HG03045 (cell line): ENCODE data around the gene TMEM125.

Experiments
- ATAC-seq: cut with Tn5 transposase; IDR thresholded peaks from one replicate; pipeline ENCODE4 v1.9.1; 2021; ENCODE audit warnings: mild to moderate bottlenecking, moderate library complexity; ENCODE audit not compliant: unreplicated experiment

TMEM125 gene

GRCh38 chr1:43246466-43247213 lies 23.1 kb upstream of the TMEM125 start:
- no peak for ATAC-seq

- no peak for ATAC-seq
Measured at GRCh38 chr1:43247256-43247921, 22.4 kb upstream of the TMEM125 start.

DNA sequence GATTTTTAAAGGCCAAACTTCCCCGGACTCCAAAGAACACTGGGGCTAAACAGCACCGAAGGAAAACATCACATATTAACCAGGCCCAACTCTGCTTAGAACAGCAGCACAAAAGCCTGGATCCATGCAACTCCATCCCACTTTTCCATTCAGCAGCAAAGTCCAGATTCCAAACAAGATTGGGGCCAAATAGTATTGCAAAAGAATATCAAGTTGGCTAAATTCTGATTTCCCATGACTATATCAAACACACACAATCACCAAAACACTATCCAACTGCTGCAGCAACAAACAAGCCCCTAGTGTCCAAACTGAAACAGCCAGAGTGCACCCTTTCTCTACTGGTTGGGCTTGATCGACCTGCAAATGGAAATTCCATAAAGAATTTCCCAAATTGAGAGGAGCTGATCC lies 19.4 kb upstream of the TMEM125 start:
- ATAC-seq, result no peak

GRCh38 chr1:43251024-43251423 lies 18.8 kb upstream of the TMEM125 start:
- ATAC-seq, result no peak

- ATAC-seq, result no peak
Measured at GRCh38 chr1:43252225-43252624, 17.6 kb upstream of the TMEM125 start.

- ATAC-seq, result no peak
Measured at GRCh38 chr1:43253173-43253572, 16.6 kb upstream of the TMEM125 start.

DNA sequence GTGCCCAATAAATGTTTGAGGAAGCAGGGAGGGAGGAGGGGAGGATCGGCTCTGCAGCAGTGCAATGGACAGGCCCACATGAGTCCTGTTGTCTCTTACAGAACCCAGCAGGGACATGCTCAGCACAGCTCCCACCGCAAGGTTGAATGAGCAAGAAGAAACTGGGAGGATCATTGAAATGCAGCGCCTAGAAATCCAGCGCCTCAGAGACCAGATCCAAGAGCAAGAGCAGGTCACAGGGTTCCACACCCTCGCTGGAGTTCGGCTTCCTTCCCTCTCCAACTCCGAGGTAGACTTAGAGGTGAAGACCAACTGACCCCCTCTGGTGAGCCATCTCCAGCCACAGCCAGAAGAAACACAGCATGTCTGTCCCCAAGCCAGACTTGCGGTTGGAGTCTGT lies 15.9 kb upstream of the TMEM125 start:
- ATAC-seq, result no peak

DNA sequence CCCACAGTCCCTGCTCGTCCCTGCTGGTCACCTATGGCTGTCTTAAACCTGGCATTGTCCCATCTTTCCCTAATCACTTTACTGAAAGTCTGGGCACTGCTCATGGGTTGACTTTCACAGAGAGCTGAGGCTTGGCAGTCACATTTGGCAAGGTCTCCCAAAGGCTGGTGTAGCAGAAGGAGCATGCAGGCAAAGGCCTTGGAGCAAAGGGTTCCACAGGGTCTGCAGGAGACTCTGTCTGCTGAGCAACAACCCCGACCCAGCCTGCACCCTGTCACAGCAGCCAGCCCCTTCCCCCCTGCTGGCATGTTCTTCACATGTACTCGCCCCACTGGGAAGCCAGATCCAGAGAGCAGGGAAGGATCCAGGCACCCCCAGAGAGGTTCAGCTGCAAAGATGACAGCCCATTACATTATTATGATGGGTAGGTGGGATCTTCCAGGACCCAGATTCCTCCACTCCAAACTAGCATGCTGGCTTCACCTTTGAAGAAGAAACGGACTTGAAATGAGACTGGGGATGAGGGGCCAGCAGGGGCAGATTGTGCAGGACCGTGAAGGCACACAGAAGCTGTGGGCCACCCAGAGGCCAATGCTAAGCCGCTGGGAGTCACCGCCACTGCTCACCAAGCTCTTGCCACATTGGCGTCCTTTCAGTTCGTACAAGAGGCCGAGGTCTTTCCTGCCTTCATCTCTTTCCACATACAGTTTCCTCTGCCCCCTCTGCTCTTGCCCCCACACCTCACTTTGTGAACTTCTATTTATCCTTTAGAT lies 14.2 kb upstream of the TMEM125 start:
- no peak for ATAC-seq

GRCh38 chr1:43256675-43257570 lies 12.9 kb upstream of the TMEM125 start:
- ATAC-seq, result no peak

DNA sequence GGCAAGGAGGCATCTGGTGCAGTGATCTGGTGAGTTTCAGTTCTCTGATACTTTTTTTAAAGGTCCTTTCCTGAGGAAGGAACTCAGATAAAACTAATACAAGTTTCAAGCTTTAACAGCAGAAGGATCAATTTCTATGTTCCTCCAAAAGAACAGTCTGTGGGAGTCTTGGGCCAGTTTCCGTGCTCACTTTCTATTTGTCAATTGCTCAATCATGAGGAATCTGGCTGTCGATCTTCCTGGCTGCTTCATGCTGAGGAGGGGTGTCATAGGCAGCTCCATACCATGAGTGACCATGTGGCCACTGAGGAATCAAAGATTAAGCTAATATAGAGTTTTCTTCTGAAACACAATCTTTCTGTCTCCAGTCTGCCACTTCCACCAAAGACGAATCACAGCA lies 11.4 kb upstream of the TMEM125 start:
- no peak for ATAC-seq

- ATAC-seq, result no peak
Measured at GRCh38 chr1:43265431-43265830, 4.4 kb upstream of the TMEM125 start.

DNA sequence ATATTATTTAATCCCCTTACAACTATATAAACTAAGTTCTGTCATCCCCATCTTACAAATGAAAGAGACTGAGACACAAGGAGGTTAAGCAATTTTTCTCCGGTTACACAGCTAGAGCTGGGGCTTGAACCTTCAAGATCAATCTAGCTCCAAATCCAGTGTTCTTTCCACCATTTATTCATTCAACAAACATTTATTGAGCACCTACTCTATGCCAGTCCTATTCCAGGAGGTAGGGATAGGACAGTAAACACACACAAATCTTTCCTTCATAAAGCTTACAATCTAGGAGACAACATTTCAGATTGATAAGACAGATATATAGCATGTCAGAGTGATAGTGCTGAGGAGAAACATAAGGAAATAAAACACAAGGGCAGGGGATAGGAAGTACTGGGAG lies 2.9 kb upstream of the TMEM125 start:
- no peak for ATAC-seq

DNA sequence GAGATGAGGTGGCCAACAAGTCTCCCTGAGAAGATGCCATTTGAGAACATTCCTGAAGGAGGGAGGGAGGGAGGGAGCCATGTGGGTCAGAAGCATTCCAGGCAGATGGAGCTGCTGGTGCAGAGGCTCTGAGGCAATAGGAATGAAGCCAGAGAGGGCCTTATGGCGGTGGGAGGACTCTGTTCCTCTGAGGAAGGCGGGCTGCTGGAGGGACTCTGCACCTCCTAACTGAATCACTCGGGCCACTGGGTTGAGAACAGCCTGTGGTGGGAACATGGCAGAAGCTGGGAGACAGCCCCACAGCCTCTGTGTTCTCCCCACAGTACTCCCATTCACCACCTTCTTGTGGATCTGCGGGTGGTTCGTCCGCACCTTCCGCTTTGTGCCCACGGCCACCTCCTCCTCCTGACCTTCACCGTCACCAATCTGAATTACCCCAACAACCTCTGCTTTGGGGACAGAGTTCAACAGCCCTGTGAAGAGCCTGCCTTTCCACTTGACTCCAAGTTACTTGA lies 2.4 kb upstream of the TMEM125 start:
- no peak for ATAC-seq

- no peak for ATAC-seq
Measured at GRCh38 chr1:43267818-43268425, 1.9 kb upstream of the TMEM125 start.

DNA sequence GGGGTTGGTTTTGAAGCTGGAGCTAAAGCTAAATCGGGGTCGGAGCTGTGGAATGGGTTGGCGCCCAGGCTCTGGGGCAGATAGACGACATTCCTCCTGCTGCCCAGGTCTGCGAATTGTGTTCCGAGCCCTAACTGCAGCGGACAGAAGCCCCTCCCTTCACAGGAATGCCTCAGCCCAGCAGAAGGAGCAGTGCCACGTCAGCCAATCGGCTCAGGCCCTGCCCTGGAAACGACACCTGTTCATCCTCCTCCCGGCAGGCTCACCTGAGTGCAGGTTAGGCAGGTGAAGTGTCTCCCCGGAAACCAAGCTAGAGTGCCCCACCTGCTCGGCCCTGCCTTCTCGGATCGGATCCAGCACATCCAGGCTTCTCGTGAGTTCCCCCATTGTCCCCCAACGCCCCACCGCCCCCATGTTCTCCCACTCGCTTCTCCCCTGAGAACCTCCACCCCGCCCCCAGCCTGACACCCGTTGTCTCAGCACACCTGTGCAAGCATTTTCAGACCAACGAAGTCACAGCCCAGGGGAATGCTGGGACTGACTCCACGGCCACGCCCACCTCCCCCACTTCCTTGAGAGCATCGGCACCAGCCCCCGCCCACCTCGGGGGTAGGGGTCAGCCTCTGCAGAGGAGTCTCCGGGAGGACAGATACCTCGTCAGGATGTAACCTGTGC lies 775 bp downstream of the TMEM125 start:
- ATAC-seq, result no peak

DNA sequence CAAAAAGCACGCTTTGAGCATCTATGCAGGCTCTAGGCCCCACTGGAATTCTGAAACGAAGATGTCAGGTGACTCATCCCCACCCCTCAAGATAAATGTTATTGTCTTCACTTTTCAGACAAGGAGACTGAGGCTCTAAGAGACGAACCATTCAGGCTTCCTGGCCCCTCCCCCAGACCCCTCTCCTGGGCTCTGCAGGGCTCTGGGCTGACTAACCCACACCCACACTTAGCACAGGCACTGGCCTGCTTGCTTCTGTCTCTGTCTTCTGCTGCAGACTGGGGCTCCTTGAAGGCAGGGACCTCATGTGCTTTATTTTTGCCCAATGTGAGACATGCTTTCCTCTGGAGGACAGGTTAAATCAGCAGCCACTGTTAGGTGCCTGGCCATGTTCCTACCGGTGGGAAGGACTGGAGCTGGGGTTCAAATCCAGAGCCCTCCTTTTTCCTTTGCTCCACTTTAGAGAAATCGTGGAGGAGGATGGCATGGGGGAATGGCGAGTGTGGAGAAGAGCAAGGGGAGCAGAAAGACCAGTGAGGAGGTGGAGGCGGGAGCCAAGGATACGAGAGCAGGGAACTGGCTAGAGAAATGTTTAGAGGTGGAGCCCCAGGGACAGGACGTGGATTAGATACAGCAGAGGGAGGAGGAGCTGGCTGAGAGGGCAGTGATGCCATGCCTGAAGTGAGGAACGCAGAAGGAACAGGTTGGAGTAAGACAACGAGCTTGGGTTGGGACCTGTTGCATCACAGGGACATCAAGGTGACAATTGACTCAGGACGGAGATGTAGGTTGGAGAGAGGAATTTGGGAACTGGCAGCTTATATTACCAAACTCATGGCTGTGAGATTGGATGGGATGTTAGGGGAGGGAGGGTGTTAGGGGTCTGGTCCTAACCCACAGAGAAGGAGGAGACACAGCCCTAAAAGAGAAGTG lies 1.7 kb downstream of the TMEM125 start:
- no peak for ATAC-seq

- ATAC-seq, result no peak
Measured at GRCh38 chr1:43272161-43272560, 2.4 kb downstream of the TMEM125 start.
